ENCODE results near the gene TOM1L2.

GRCh38 chr17:17987901-17988300 is 15.7 kb upstream of the TOM1L2 start:
- TF ChIP-seq CTCF (IDR thresholded peaks at IDR 0.05) = no peak
- TF ChIP-seq POLR2A (IDR thresholded peaks at IDR 0.05) = no peak

Measured in lower leg skin (tissue), 3 donors.